H7 (cell line): Measurements from ENCODE around the gene KCNG4. TPM values are rescaled to one million over a fixed set of nuclear protein-coding genes. Genes with fewer than 3 reads are reported as not detected.
A peak's percentile ranks its signal among the peaks of the same experiment; 100 is the strongest.

Experiments
- DNase-seq: peaks from one replicate; pipeline ENCODE4 v3.0.0; 2012
- H3K27me3 ChIP-seq: 2 replicates; pipeline ENCODE4 v1.6.0; 2011; ENCODE audit warnings: mild to moderate bottlenecking, low read length; ENCODE audit not compliant: control insufficient read depth, insufficient read depth
- H3K36me3 ChIP-seq: replicated peaks from 2 replicates; pipeline ENCODE4 v1.5.1; 2011; ENCODE audit warnings: low read length; ENCODE audit not compliant: control insufficient read depth, insufficient read depth
- H3K4me3 ChIP-seq: 2 replicates; pipeline ENCODE4 v1.5.1; 2011; ENCODE audit warnings: low read depth, mild to moderate bottlenecking, control low read depth, low read length, moderate library complexity; ENCODE audit not compliant: insufficient read depth
- total RNA-seq: library from RNA; depleted of rRNA; stranded (reverse); fragments of >200 nt; shearing (Covaris generic); gene quantifications from 2 replicates; pipeline ENCODE4 v1.2.3, GENCODE V29; 2014

Gene KCNG4
- total RNA-seq, 1 experiment from 2014 or later: not detected

- Histone ChIP-seq H3K36me3 (no peaks in the 10 kb centered on the region), H3K27me3 (no peaks in the 10 kb centered on the region), H3K4me3 (no peak overlapping the region)
- no peak for DNase-seq
Observed at GRCh38 chr16:84254062-84254461, 14.2 kb upstream of the KCNG4 start.

- DNase-seq: no peak
- Histone ChIP-seq H3K36me3 (no peaks in the 10 kb centered on the region), H3K27me3 (no peaks in the 10 kb centered on the region), H3K4me3 (no peak overlapping the region)
Observed at GRCh38 chr16:84253173-84253572, 13.4 kb upstream of the KCNG4 start.

- DNase-seq: peak; percentile 55
- no peak overlapping the region for H3K4me3 ChIP-seq
- H3K36me3 ChIP-seq: no peaks in the 10 kb centered on the region
- no peaks in the 10 kb centered on the region for H3K27me3 ChIP-seq
Observed at GRCh38 chr16:84252184-84252583, 12.4 kb upstream of the KCNG4 start.

GRCh38 chr16:84247844-84248243 is 8.0 kb upstream of the KCNG4 start:
- no peaks in the 10 kb centered on the region for H3K36me3 ChIP-seq
- no peak overlapping the region for H3K4me3 ChIP-seq
- DNase-seq: peak; percentile 16
- no peaks in the 10 kb centered on the region for H3K27me3 ChIP-seq

- Histone ChIP-seq H3K4me3 (no peak overlapping the region), H3K27me3 (no peaks in the 10 kb centered on the region), H3K36me3 (no peaks in the 10 kb centered on the region)
- DNase-seq: peak; percentile 13
Observed at GRCh38 chr16:84247331-84247730, 7.5 kb upstream of the KCNG4 start.

GRCh38 chr16:84246679-84247077 is 6.9 kb upstream of the KCNG4 start:
- Histone ChIP-seq H3K36me3 (no peaks in the 10 kb centered on the region), H3K27me3 (no peaks in the 10 kb centered on the region), H3K4me3 (no peak overlapping the region)
- DNase-seq: peak; percentile 16

GRCh38 chr16:84245956-84246678 is 6.3 kb upstream of the KCNG4 start:
- Histone ChIP-seq H3K27me3 (no peaks in the 10 kb centered on the region), H3K4me3 (no peak overlapping the region), H3K36me3 (no peaks in the 10 kb centered on the region)
- DNase-seq: no peak

- no peak for DNase-seq
- Histone ChIP-seq H3K4me3 (no peak overlapping the region), H3K36me3 (no peaks in the 10 kb centered on the region), H3K27me3 (no peaks in the 10 kb centered on the region)
Observed at GRCh38 chr16:84244728-84245127, 4.9 kb upstream of the KCNG4 start.

GRCh38 chr16:84243732-84244131 is 3.9 kb upstream of the KCNG4 start:
- peak; percentile 48 for DNase-seq
- Histone ChIP-seq H3K36me3 (no peaks in the 10 kb centered on the region), H3K27me3 (no peaks in the 10 kb centered on the region), H3K4me3 (no peak overlapping the region)

GRCh38 chr16:84242839-84243238 is 3.0 kb upstream of the KCNG4 start:
- no peaks in the 10 kb centered on the region for H3K27me3 ChIP-seq
- no peak overlapping the region for H3K4me3 ChIP-seq
- no peaks in the 10 kb centered on the region for H3K36me3 ChIP-seq
- DNase-seq: peak; percentile 11

- H3K4me3 ChIP-seq: no peak overlapping the region
- no peaks in the 10 kb centered on the region for H3K27me3 ChIP-seq
- no peaks in the 10 kb centered on the region for H3K36me3 ChIP-seq
- no peak for DNase-seq
Observed at GRCh38 chr16:84241778-84242177, 2.0 kb upstream of the KCNG4 start.

- H3K27me3 ChIP-seq: no peaks in the 10 kb centered on the region
- no peak overlapping the region for H3K4me3 ChIP-seq
- H3K36me3 ChIP-seq: no peaks in the 10 kb centered on the region
- DNase-seq: no peak
Observed at GRCh38 chr16:84240455-84240854, 643 bp upstream of the KCNG4 start.

GRCh38 chr16:84239141-84239769 is 557 bp downstream of the KCNG4 start:
- no peaks in the 10 kb centered on the region for H3K27me3 ChIP-seq
- no peak overlapping the region for H3K4me3 ChIP-seq
- DNase-seq: peak; percentile 68
- H3K36me3 ChIP-seq: no peaks in the 10 kb centered on the region

- DNase-seq: peak; percentile 10
- Histone ChIP-seq H3K4me3 (no peak overlapping the region), H3K36me3 (no peaks in the 10 kb centered on the region), H3K27me3 (no peaks in the 10 kb centered on the region)
Observed at GRCh38 chr16:84237994-84238750, 1.6 kb downstream of the KCNG4 start.

- H3K4me3 ChIP-seq: no peak overlapping the region
- no peaks in the 10 kb centered on the region for H3K36me3 ChIP-seq
- no peaks in the 10 kb centered on the region for H3K27me3 ChIP-seq
- DNase-seq: peak; percentile 42
Observed at GRCh38 chr16:84236671-84237070, 3.1 kb downstream of the KCNG4 start.
